Esophagus squamous epithelium (tissue), 5 donors: ENCODE measurements around the gene TMEM221. TPM values are rescaled to one million over a fixed set of nuclear protein-coding genes. Genes with fewer than 3 reads are reported as not detected.

ENCODE experiments used
- DNase-seq: peaks from one replicate; lab custom pipeline; 2025; lab: John Stamatoyannopoulos, UW
- H3K27ac ChIP-seq, 4 donors: fragments of 200-600 bp; sonication (generic); one replicate each; pipeline ENCODE4 v1.5.1; 2016 to 2019; ENCODE audit warnings: mild to moderate bottlenecking in 1 of 4
- H3K27me3 ChIP-seq, 4 donors: fragments of 200-600 bp; sonication (generic); 1 replicate in 3 of 4; 2 replicates in 1 of 4; pipeline versions ENCODE4 v1.5.1 to v1.6.0; 2017 to 2021; ENCODE audit warnings: antibody characterized with exemption in 1 of 4
- H3K36me3 ChIP-seq, 3 donors: fragments of 200-600 bp; sonication (generic); one replicate each; pipeline ENCODE4 v1.5.1; 2016 to 2019
- H3K4me1 ChIP-seq, 3 donors: fragments of 200-600 bp; sonication (generic); one replicate each; pipeline ENCODE4 v1.5.1; 2017 to 2019
- H3K4me3 ChIP-seq, 4 donors: fragments of 200-600 bp; sonication (generic); 1 replicate in 3 of 4; 2 replicates in 1 of 4; pipeline ENCODE4 v1.5.1; 2016 to 2019; ENCODE audit warnings: mild to moderate bottlenecking in 2 of 4, moderate library complexity in 1 of 4
- H3K9me3 ChIP-seq, 3 donors: fragments of 200-600 bp; sonication (generic); one replicate each; pipeline ENCODE4 v1.5.1; 2016 to 2019
- CTCF ChIP-seq, 6 experiments: fragments of 450-650 bp in 4 of 6; fragments of 200-600 bp in 2 of 6; sonication (generic) in 2 of 6; IDR thresholded peaks; one replicate each; pipeline ENCODE4 v1.5.1; 2016 to 2019; ENCODE audit warnings: antibody characterized with exemption in 6 of 6, mild to moderate bottlenecking in 4 of 6, moderate library complexity in 4 of 6
- POLR2A ChIP-seq, 4 donors: fragments of 450-650 bp; IDR thresholded peaks; one replicate each; pipeline ENCODE4 v1.6.1; 2017; ENCODE audit warnings: antibody characterized with exemption in 4 of 4, mild to moderate bottlenecking in 4 of 4, moderate library complexity in 3 of 4
- WGBS, 2 donors: methylation state at CpG; one replicate each; pipeline ENCODE4 v1.1.5; 2018; 5-methylcytosine and 5-hydroxymethylcytosine counted together
- intact Hi-C: fragments of 100-400 bp; cut with DNase I; formaldehyde crosslinking; loops from one replicate; pipeline ENCODE4 v1.15.0; 2022
- total RNA-seq, 4 donors: library from RNA; depleted of rRNA; stranded (reverse); fragments of >200 nt; gene quantifications; one replicate each; pipeline ENCODE4 v1.1.0, GENCODE V29; 2016
- donor health status: DM: yes; HTN: yes; CAD: no.

Gene TMEM221
- total RNA-seq, 4 donors from 2014 or later = 0.19 to 0.26 TPM; not detected in 2

- intact Hi-C loops = no loop called here
- 70 to 84% methylated on average over 9 of the region's 9 CpGs for WGBS, 2 donors
- no peak for TF ChIP-seq POLR2A (IDR thresholded peaks at IDR 0.05)
- TF ChIP-seq CTCF (IDR thresholded peaks at IDR 0.05) = no peak
- peaks cover 11 to 36% (median 17%) of the 10 kb centered on the region in 3 donors for H3K4me1 ChIP-seq
- no peak for DNase-seq
- no peak overlapping the region for H3K4me3 ChIP-seq
- peaks cover 0 to 27% (median 0%) of the 10 kb centered on the region in 3 donors for H3K36me3 ChIP-seq
- no peak overlapping the region for H3K27ac ChIP-seq
- no peaks in the 10 kb centered on the region for H3K9me3 ChIP-seq
- H3K27me3 ChIP-seq = no peaks in the 10 kb centered on the region
These were observed 38.5 kb downstream of the TMEM221 start for GRCh38 chr19:17409990-17410389.

DNA sequence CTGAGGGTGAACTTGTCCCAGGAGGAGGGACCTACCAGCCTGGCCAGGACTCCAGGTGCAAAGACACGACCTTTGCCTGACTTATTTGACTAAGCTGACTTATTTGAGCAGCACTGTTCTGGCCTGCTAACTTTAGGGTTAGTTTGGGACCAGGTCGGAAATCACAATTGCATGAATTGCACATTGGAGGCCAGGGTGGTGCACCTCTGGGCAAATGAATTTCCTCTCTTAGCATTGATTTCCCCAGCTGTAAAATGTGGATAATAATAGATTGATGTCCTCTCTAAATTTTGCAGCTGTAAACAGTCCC lies 41.6 kb downstream of the TMEM221 start:
- Histone ChIP-seq H3K9me3 (no peaks in the 10 kb centered on the region), H3K4me3 (peak overlapping the region; percentile 12 to 67 (median 42)), H3K4me1 (peaks cover 22 to 56% (median 23%) of the 10 kb centered on the region in 3 donors), H3K27ac (peak overlapping the region; percentile 80 to 92 (median 90)), H3K27me3 (no peaks in the 10 kb centered on the region), H3K36me3 (peaks cover 0 to 10% (median 0%) of the 10 kb centered on the region in 3 donors)
- intact Hi-C loops = no loop called here
- no peak for DNase-seq
- TF ChIP-seq POLR2A (IDR thresholded peaks at IDR 0.05) (no peak), CTCF (IDR thresholded peaks at IDR 0.05) (no peak)
- 18 to 19% methylated on average over 2 of the region's 2 CpGs for WGBS, 2 donors

GRCh38 chr19:17406046-17406886 lies 42.2 kb downstream of the TMEM221 start:
- H3K4me3 ChIP-seq = peak overlapping the region; percentile 22 to 67 (median 42)
- no peaks in the 10 kb centered on the region for H3K9me3 ChIP-seq
- TF ChIP-seq CTCF (IDR thresholded peaks at IDR 0.05) (no peak), POLR2A (IDR thresholded peaks at IDR 0.05) (no peak)
- 48 to 53% methylated on average over 7 to 9 of the region's 10 CpGs for WGBS, 2 donors
- intact Hi-C loops = no loop called here
- peak overlapping the region; percentile 80 to 92 (median 90) for H3K27ac ChIP-seq
- H3K36me3 ChIP-seq = peaks cover 0 to 5% (median 0%) of the 10 kb centered on the region in 3 donors
- DNase-seq = no peak
- H3K4me1 ChIP-seq = peaks cover 22 to 56% (median 23%) of the 10 kb centered on the region in 3 donors
- H3K27me3 ChIP-seq = no peaks in the 10 kb centered on the region

GRCh38 chr19:17405250-17406045 lies 43.0 kb downstream of the TMEM221 start, which contains the start of gene BST2:
Gene BST2 (minus strand): TSS chr19:17405630. CDS start chr19:17405575, 55 bp downstream.
- 25 to 55% methylated on average over 7 of the region's 18 CpGs for WGBS, 2 donors
- peaks cover 0 to 5% (median 0%) of the 10 kb centered on the region in 3 donors for H3K36me3 ChIP-seq
- peak within 1 kb of the TSS; percentile 80 to 92 (median 90) for H3K27ac ChIP-seq
- no peak for DNase-seq
- H3K4me3 ChIP-seq = peak within 1 kb of the TSS; percentile 22 to 67 (median 42)
- no peaks in the 10 kb centered on the region for H3K27me3 ChIP-seq
- intact Hi-C loops = no loop called here
- peak in 1 of 6 experiments; percentile 3 for TF ChIP-seq CTCF (IDR thresholded peaks at IDR 0.05)
- peak in 1 of 4 donors; percentile 30 for TF ChIP-seq POLR2A (IDR thresholded peaks at IDR 0.05)
- peaks cover 22 to 56% (median 23%) of the 10 kb centered on the region in 3 donors for H3K4me1 ChIP-seq
- no peaks in the 10 kb centered on the region for H3K9me3 ChIP-seq
